Bronchial smooth muscle cell (primary cell): ENCODE data around the gene RANBP10. TPM values are rescaled to one million over a fixed set of nuclear protein-coding genes. Genes with fewer than 3 reads are reported as not detected.

Experiments
- total RNA-seq: library from RNA; depleted of rRNA; stranded (reverse); fragments of >200 nt; gene quantifications from 2 replicates; pipeline ENCODE4 v1.2.1, GENCODE V29; 2014

Gene RANBP10
- total RNA-seq = 2.5 and 4.5 TPM in 2 replicates

DNA sequence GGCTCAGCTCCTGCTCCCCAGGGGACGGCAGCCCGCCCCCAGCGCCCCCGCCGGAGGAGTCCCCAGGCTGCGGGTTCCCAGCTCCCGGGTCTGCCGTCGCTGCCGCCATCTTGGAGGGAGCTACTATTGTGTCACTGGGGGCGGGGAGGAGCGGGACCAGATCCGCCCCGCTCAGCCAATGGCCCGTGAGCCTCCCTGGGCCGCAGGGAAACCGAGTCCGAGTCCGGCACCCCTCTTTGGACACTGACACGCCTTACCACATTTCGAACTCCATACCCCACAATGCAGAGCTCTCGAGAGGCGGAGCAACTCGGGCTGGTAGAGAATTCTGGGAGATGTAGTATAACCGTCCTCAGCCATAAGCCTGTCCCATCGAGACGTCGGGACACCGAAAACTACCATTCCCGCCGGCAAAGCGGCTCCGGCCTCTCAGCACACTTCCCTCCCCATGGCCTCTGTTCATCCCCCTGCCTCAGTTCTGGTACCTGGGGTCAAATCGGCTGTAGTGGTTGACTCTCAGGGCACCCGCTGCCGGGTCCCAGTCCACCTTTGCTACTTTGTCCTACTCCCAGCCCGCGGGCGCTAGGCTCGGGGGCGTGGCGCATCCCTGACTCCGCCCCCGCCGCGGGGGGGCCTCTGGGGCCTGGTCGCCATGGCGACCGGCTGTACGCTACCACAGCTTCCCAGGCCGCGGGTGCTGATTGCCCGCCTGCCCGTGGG, at the start of gene RANBP10, which contains the start of gene TSNAXIP1:
RANBP10 (minus strand) TSS at position 133 of the 720 bp plus-strand sequence; CDS start at position 109, 24 bp downstream.
TSNAXIP1 (plus strand) TSS at position 462 of the 720 bp plus-strand sequence. CDS start 261 bp downstream, outside the sequence.

DNA sequence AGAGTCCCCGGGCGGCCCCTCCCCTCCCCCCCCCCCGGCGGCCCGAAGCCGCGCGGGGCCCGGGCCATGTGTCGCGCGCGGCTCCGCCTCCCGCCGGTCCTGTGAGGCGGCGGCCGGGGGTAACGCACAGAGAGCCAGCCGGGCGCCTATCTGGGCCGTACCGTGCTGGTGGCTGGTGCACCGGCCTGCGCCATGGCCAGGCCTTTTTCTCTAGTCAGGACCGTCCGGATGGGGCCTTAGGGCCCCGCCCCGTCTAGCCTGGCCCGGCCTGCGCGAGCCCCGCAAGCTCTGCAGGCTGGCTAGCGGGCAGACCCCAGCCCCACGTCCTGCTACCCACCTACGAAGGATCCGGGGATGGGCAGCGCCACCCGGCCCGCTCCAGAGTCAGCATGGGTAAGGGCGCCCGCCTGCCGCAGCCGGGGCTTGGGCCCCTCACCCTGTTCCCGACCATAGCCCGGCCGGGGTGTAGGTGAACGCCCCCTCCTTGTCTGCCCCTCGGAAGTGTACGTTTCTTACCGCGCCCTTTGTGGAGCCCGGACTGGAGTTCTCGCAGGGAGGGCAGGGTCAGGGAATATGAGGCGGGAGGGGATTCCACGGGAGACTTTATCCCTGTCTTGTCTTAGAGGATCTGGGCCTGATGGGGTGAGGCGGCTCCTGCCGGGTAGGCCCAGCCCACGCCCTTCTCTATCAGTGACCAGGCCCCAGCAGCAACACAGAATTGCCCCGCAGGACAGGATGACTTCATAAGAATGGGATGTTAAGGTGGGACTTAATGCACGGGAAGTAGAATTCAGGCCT, 40.9 kb upstream of the RANBP10 start, which contains the start of gene CENPT:
CENPT (minus strand) TSS at position 630 of the 798 bp plus-strand sequence. CDS start 13,834 bp downstream, outside the sequence.

DNA sequence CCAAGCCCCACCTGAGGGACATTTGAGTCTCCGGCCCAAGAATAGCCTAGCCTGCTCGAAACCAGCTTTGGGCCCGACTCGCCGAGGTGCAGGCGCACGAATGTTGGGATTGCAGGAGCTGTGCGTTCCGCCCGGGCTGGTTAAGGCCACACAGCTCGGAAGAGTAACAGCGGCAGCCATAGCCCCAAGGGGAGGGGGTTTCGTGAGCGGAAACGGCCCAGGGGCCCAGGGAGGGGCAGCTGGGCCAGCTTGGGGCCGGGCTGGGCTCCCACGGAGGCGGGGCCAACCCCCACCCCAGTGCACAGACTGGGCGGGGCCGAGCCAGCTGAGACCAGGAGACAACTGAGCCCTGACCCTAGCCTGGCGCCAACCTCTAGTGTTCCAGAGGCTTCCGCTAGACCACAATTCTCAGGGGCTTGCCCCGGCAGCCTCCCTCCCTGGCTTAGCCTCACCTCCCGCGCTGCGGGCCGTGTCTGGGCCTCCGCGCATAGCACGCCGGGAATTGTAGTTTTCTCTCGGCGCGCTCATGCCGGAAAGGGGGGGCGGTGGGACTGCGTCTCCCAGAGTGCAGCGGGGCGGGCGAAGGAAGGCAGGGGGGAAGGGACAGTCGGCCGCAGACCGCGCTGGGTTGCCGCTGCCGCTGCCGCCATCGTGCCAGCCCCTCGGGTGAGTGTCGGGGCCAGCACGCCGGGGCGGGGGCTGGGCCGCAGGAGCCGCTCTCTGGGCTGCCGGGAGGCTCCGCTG, 40.1 kb upstream of the RANBP10 start, which contains the start of gene NUTF2:
NUTF2 (plus strand) TSS at position 614 of the 744 bp plus-strand sequence. CDS start 18,198 bp downstream, outside the sequence.

DNA sequence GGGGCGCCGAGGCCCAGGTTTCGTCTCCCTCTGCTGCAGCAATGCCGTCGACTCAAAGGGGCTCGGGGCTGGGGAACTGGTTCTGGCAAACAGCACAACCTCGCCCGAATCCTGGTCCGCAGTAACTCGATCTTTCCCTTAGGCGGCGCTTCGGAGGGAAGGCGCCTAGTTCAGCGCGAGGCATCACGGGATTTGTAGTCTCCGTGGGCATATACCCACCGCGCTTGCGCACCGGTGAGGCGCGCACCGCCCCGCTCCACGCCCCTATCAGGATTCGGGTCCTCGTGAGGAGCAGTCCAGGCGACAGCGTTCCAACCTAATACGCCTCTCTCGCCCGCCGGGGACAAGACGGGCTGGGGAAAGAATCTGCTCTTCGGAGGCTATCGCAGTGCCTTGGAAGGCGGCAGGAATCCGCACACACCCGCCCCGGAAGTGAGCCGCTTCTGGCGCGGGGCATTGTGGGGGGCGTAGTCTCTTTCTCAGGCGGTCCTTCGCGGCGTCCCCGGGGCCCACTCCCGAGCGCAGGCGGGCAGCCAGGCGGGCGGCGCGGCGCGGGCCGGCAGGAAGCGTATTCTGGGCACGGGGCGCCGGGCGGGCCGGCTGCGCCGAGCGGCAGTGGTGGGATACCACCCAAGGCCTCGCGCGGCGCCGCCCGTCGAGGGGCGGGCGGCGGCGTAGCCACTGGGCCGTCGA, 35.6 kb upstream of the RANBP10 start, which contains the start of gene THAP11:
THAP11 (plus strand) TSS at position 505 of the 693 bp plus-strand sequence. CDS start 235 bp downstream, outside the sequence.

DNA sequence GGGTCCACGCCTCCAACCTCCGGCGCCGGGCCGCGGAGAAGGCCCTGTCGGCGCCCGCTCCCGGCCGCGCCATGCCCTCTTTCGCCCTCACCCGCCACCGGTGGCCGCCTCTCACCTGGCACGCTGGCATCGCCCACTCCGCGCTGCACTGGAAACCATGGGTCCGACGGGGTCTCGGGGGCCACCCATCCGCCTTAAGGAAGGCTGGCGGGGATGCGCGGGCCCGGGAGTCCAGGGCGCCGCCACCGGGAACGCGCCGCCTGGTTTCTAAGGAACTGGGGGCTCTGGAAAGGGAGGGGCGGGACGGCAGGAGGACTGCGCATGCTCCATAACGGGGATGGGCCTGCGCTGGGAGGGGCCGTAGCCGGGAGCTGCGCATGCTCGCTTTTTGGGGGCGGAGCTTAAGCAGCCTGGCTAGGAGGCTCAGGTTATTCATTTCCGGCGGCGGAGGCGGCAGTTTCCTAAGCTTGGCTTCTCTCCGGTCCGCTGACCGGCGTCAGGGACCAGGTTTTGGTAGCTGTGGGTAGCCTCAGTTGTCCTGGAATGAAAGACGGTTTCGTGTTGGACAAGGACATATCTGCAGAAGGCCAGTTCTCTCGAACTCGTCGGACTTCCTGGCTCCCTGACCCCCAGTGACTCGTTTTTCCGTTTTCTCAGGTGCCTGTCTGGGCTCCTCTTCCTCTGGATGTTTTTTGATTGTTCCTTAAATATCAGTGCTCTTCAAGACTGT, 87.1 kb downstream of the RANBP10 start, which contains the start of gene GFOD2:
GFOD2 (minus strand) TSS at position 269 of the 730 bp plus-strand sequence. CDS start 33,601 bp downstream, outside the sequence.

Other genes with a start within 250 kb of the RANBP10 start
- gene CTCF, start 244.0 kb downstream of the RANBP10 start, total RNA-seq = 14.0 and 16.4 TPM in 2 replicates
- gene CARMIL2, start 161.4 kb downstream of the RANBP10 start, total RNA-seq = 0.09 and 0.32 TPM in 2 replicates
- 9.9 and 10.6 TPM in 2 replicates for gene ACD, start 146.3 kb downstream of the RANBP10 start, total RNA-seq
- 0.47 and 0.86 TPM in 2 replicates for gene PARD6A, start 145.6 kb downstream of the RANBP10 start, total RNA-seq
- 12.6 and 20.5 TPM in 2 replicates for gene ENKD1, start 139.8 kb downstream of the RANBP10 start, total RNA-seq
- 3.3 and 3.9 TPM in 2 replicates for gene C16orf86, start 139.7 kb downstream of the RANBP10 start, total RNA-seq
- 12.9 and 16.7 TPM in 2 replicates for gene GFOD2, start 87.2 kb downstream of the RANBP10 start, total RNA-seq
- gene TSNAXIP1, start 329 bp upstream of the RANBP10 start, total RNA-seq = 0.95 and 1.5 TPM in 2 replicates
- 27.1 and 51.8 TPM in 2 replicates for gene THAP11, start 35.8 kb upstream of the RANBP10 start, total RNA-seq
- gene NUTF2, start 40.4 kb upstream of the RANBP10 start, total RNA-seq = 72.5 and 88.2 TPM in 2 replicates
- 21.2 and 22.5 TPM in 2 replicates for gene CENPT, start 41.1 kb upstream of the RANBP10 start, total RNA-seq
- 46.3 and 54.4 TPM in 2 replicates for gene EDC4, start 66.5 kb upstream of the RANBP10 start, total RNA-seq
- gene NRN1L, start 78.3 kb upstream of the RANBP10 start, total RNA-seq = 0.16 TPM in 1 of 2 replicates, not detected in the other
- 13.4 and 21.7 TPM in 2 replicates for gene PSKH1, start 86.7 kb upstream of the RANBP10 start, total RNA-seq
- gene CTRL, start 125.3 kb upstream of the RANBP10 start, total RNA-seq = 0.63 and 2.3 TPM in 2 replicates
- 103 and 111 TPM in 2 replicates for gene PSMB10, start 130.3 kb upstream of the RANBP10 start, total RNA-seq
- 5.2 and 6.5 TPM in 2 replicates for gene LCAT, start 137.6 kb upstream of the RANBP10 start, total RNA-seq
- 91.3 and 134 TPM in 2 replicates for gene SLC12A4, start 162.1 kb upstream of the RANBP10 start, total RNA-seq
- not detected in 2 replicates for gene DPEP3, start 173.9 kb upstream of the RANBP10 start, total RNA-seq
- gene DPEP2, start 192.9 kb upstream of the RANBP10 start, total RNA-seq = not detected in 2 replicates
- gene DPEP2NB, start 209.4 kb upstream of the RANBP10 start, total RNA-seq = not detected in 2 replicates
- 8.5 and 9.1 TPM in 2 replicates for gene DDX28, start 216.7 kb upstream of the RANBP10 start, total RNA-seq
- 12.3 and 13.4 TPM in 2 replicates for gene DUS2, start 216.7 kb upstream of the RANBP10 start, total RNA-seq